Liver (tissue), 9 donors: Measurements from ENCODE around the gene FAAH. TPM values are rescaled to one million over a fixed set of nuclear protein-coding genes. Genes with fewer than 3 reads are reported as not detected.

ENCODE experiments used
- DNase-seq: peaks from one replicate; pipeline ENCODE4 v3.0.0-alpha.2; 2017; ENCODE audit warnings: low spot score
- H3K27ac ChIP-seq, 2 donors: one replicate each; pipeline ENCODE4 v1.7.0; 2013; ENCODE audit warnings: inconsistent platforms in 2 of 2, low read length in 2 of 2, control low read depth in 1 of 2, low read depth in 1 of 2, mild to moderate bottlenecking in 1 of 2
- H3K27me3 ChIP-seq, 4 donors: one replicate each; pipeline versions ENCODE4 v1.6.1 to v1.7.0; 2013; ENCODE audit warnings: low read length in 3 of 4, inconsistent platforms in 1 of 4, mild to moderate bottlenecking in 1 of 4, moderate library complexity in 1 of 4; ENCODE audit not compliant: control insufficient read depth in 4 of 4, insufficient read depth in 4 of 4
- H3K36me3 ChIP-seq, 4 donors: one replicate each; pipeline versions ENCODE4 v1.6.1 to v1.7.0; 2013; ENCODE audit warnings: low read length in 3 of 4, mild to moderate bottlenecking in 3 of 4, low read depth in 1 of 4, moderate library complexity in 1 of 4; ENCODE audit not compliant: control insufficient read depth in 4 of 4, insufficient read depth in 3 of 4
- H3K4me1 ChIP-seq, 4 donors: one replicate each; pipeline versions ENCODE4 v1.6.1 to v1.7.0; 2013; ENCODE audit warnings: low read length in 3 of 4, mild to moderate bottlenecking in 3 of 4, moderate library complexity in 1 of 4; ENCODE audit not compliant: control insufficient read depth in 4 of 4, insufficient read depth in 4 of 4
- H3K4me3 ChIP-seq, 3 donors: one replicate each; pipeline versions ENCODE4 v1.6.1 to v1.7.0; 2013; ENCODE audit warnings: low read length in 3 of 3, control low read depth in 1 of 3, low read depth in 1 of 3, mild to moderate bottlenecking in 1 of 3
- H3K9ac ChIP-seq, 2 donors: one replicate each; pipeline ENCODE4 v1.7.0; 2013; ENCODE audit warnings: low read length in 2 of 2, mild to moderate bottlenecking in 2 of 2, moderate library complexity in 2 of 2, control low read depth in 1 of 2, low read depth in 1 of 2
- H3K9me3 ChIP-seq, 4 donors: one replicate each; pipeline versions ENCODE4 v1.6.1 to v1.7.0; 2013; ENCODE audit warnings: low read length in 3 of 4; ENCODE audit not compliant: control insufficient read depth in 4 of 4
- ATF3 ChIP-seq: IDR thresholded peaks from 2 replicates; pipeline ENCODE4 v1.6.1; 2016; ENCODE audit warnings: antibody characterized with exemption
- CTCF ChIP-seq: fragments of 150-350 bp; IDR thresholded peaks from 2 replicates; pipeline ENCODE4 v1.5.1; 2017; ENCODE audit warnings: improper control_type of control experiment, low read depth, low read length; ENCODE audit not compliant: missing input control
- FOXA2 ChIP-seq: IDR thresholded peaks from 2 replicates; pipeline ENCODE4 v1.6.1; 2016; ENCODE audit warnings: antibody characterized with exemption
- GABPA ChIP-seq, 2 donors: IDR thresholded peaks in 1 of 2; conservative IDR thresholded peaks in 1 of 2; 2 replicates each; pipeline ENCODE4 v1.6.1; 2016; ENCODE audit warnings: antibody characterized with exemption in 2 of 2, mild to moderate bottlenecking in 1 of 2, moderate library complexity in 1 of 2
- HNF4A ChIP-seq, 2 donors: conservative IDR thresholded peaks; 2 replicates each; pipeline ENCODE4 v1.6.1; 2016; ENCODE audit warnings: antibody characterized with exemption in 2 of 2, mild to moderate bottlenecking in 2 of 2
- HNF4G ChIP-seq: IDR thresholded peaks from 2 replicates; pipeline ENCODE4 v1.6.1; 2016; ENCODE audit warnings: antibody characterized with exemption
- JUND ChIP-seq, 2 donors: IDR thresholded peaks; 2 replicates each; pipeline ENCODE4 v1.6.1; 2016; ENCODE audit warnings: antibody characterized with exemption in 2 of 2
- NR2F2 ChIP-seq: IDR thresholded peaks from 2 replicates; pipeline ENCODE4 v1.6.1; 2016; ENCODE audit warnings: antibody characterized with exemption
- RAD21 ChIP-seq, 2 donors: IDR thresholded peaks; 2 replicates each; pipeline ENCODE4 v1.6.1; 2016; ENCODE audit warnings: antibody characterized with exemption in 2 of 2, mild to moderate bottlenecking in 2 of 2
- REST ChIP-seq: IDR thresholded peaks from 2 replicates; pipeline ENCODE4 v1.6.1; 2016; ENCODE audit warnings: antibody characterized with exemption, mild to moderate bottlenecking
- RXRA ChIP-seq, 2 donors: IDR thresholded peaks; 2 replicates each; pipeline ENCODE4 v1.6.1; 2017 to 2018; ENCODE audit warnings: antibody characterized with exemption in 2 of 2, mild to moderate bottlenecking in 1 of 2
- SP1 ChIP-seq: IDR thresholded peaks from 2 replicates; pipeline ENCODE4 v1.6.1; 2018; ENCODE audit warnings: antibody characterized with exemption, mild to moderate bottlenecking
- TAF1 ChIP-seq: conservative IDR thresholded peaks from 2 replicates; pipeline ENCODE4 v1.6.1; 2016; ENCODE audit warnings: antibody characterized with exemption, mild to moderate bottlenecking
- YY1 ChIP-seq: IDR thresholded peaks from 2 replicates; pipeline ENCODE4 v1.6.1; 2016; ENCODE audit warnings: antibody characterized with exemption, mild to moderate bottlenecking
- WGBS: extraction: QIAGEN DNeasy Blood & Tissue Kit; methylation state at CpG from one replicate; pipeline ENCODE4 v1.1.7; 2013; 5-methylcytosine and 5-hydroxymethylcytosine counted together
- polyA plus RNA-seq, 2 donors: library from polyadenylated mRNA; stranded (reverse) in 1 of 2; unstranded in 1 of 2; fragments of 200-250 nt in 1 of 2; fragments of >200 nt in 1 of 2; fragmentation: Nextera tagmentation in 1 of 2; extraction: Ambion mirVana in 1 of 2; gene quantifications; one replicate each; pipeline versions ENCODE4 v1.2.1 to v1.2.3, GENCODE V29; 2013 to 2015
- total RNA-seq, 2 donors: library from RNA; depleted of rRNA; stranded (reverse); fragments of >200 nt; gene quantifications; one replicate each; pipeline ENCODE4 v1.2.3, GENCODE V29; 2014
- TF ChIP-seq, protein P1 (sequence below): IDR thresholded peaks from 2 replicates; pipeline ENCODE4 v1.6.1; 2016; ENCODE audit warnings: antibody characterized with exemption
- TF ChIP-seq, protein P2 (sequence below): IDR thresholded peaks from 2 replicates; pipeline ENCODE4 v1.6.1; 2016; ENCODE audit warnings: antibody characterized with exemption
- donor health status: healthy.
- donor health status: healthy.
- donor health status: healthy.
- donor health status: healthy.
- donor health status: healthy.

FAAH gene
- total and polyA plus RNA-seq, 4 donors, result 4.3 to 41.5 (median 22.1) TPM

DNA sequence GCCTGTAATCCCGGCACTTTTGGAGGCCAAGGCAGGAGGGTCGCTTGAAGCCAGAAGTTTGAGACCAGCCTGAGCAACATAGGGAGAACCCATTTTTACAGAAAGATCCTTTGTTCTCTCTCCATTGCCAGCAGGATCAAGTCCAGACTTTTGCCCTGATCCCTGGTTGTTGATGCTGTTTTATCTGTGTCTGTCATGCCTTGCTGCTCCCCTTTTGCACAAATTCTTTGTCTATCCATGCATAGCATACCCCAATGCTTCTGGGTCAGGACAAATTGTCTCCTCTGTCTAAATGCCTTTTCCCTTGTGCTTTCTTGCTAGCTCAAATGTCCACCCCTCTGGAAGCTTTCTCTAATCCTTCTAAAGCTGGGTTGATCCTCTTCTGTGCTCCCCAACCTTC, 25.3 kb upstream of the FAAH start:
- Histone ChIP-seq H3K9ac (no peak overlapping the region), H3K9me3 (no peaks in the 10 kb centered on the region), H3K4me1 (no peaks in the 10 kb centered on the region), H3K27ac (no peak overlapping the region), H3K4me3 (no peak overlapping the region), H3K36me3 (peaks cover 3 to 27% (median 11%) of the 10 kb centered on the region in 4 donors), H3K27me3 (no peaks in the 10 kb centered on the region)
- DNase-seq, result no peak
- 97% methylated on average over 2 of the region's 2 CpGs for WGBS
- no peak for TF ChIP-seq REST
- TF ChIP-seq FOXA2, result no peak
- TF ChIP-seq JUND (IDR thresholded peaks at IDR 0.05), result no peak
- TF ChIP-seq CTCF, result no peak
- no peak for TF ChIP-seq YY1
- TF ChIP-seq, protein P1, sequence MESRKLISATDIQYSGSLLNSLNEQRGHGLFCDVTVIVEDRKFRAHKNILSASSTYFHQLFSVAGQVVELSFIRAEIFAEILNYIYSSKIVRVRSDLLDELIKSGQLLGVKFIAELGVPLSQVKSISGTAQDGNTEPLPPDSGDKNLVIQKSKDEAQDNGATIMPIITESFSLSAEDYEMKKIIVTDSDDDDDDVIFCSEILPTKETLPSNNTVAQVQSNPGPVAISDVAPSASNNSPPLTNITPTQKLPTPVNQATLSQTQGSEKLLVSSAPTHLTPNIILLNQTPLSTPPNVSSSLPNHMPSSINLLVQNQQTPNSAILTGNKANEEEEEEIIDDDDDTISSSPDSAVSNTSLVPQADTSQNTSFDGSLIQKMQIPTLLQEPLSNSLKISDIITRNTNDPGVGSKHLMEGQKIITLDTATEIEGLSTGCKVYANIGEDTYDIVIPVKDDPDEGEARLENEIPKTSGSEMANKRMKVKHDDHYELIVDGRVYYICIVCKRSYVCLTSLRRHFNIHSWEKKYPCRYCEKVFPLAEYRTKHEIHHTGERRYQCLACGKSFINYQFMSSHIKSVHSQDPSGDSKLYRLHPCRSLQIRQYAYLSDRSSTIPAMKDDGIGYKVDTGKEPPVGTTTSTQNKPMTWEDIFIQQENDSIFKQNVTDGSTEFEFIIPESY, result no peak
- no peak for TF ChIP-seq GABPA (IDR thresholded peaks at IDR 0.05 in 1 of 2, conservative IDR thresholded peaks at IDR 0.05 in 1 of 2)
- no peak for TF ChIP-seq RAD21 (IDR thresholded peaks at IDR 0.05)
- TF ChIP-seq NR2F2, result no peak
- TF ChIP-seq SP1, result no peak
- no peak for TF ChIP-seq TAF1
- no peak for TF ChIP-seq HNF4A (conservative IDR thresholded peaks at IDR 0.05)
- TF ChIP-seq, protein P2, sequence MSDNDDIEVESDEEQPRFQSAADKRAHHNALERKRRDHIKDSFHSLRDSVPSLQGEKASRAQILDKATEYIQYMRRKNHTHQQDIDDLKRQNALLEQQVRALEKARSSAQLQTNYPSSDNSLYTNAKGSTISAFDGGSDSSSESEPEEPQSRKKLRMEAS, result no peak
- no peak for TF ChIP-seq HNF4G
- TF ChIP-seq ATF3, result no peak
- TF ChIP-seq RXRA (IDR thresholded peaks at IDR 0.05), result no peak
